GM23338 (cell line): ENCODE measurements around the gene SACS. TPM values are rescaled to one million over a fixed set of nuclear protein-coding genes. Genes with fewer than 3 reads are reported as not detected.

Experiments used
- ATAC-seq: fragments of 200-7000 bp; cut with Tn5 transposase; 3 replicates; pipeline ENCODE4 v1.9.1; 2020
- DNase-seq: peaks from one replicate; pipeline ENCODE4 v3.0.0-alpha.2; 2015; ENCODE audit warnings: low spot score
- H2AFZ ChIP-seq: fragments of 200-600 bp; sonication (generic); 2 replicates; pipeline ENCODE4 v1.8.0; 2016; ENCODE audit warnings: antibody characterized with exemption, mild to moderate bottlenecking, moderate library complexity
- H3F3A ChIP-seq: fragments of 200-600 bp; sonication (generic); replicated peaks from 2 replicates; pipeline ENCODE4 v1.8.0; 2017; ENCODE audit warnings: antibody characterized with exemption, mixed run types, low read depth
- H3K27ac ChIP-seq: fragments of 200-600 bp; sonication (generic); 2 replicates; pipeline ENCODE4 v1.6.1; 2016; ENCODE audit warnings: low read depth
- H3K27me3 ChIP-seq: fragments of 200-600 bp; sonication (generic); 2 replicates; pipeline ENCODE4 v1.8.0; 2016; ENCODE audit warnings: mild to moderate bottlenecking, mixed run types, moderate library complexity; ENCODE audit not compliant: insufficient read depth
- H3K36me3 ChIP-seq: fragments of 200-600 bp; sonication (generic); 2 replicates; pipeline ENCODE4 v1.8.0; 2016; ENCODE audit warnings: mild to moderate bottlenecking; ENCODE audit not compliant: insufficient read depth
- H3K4me1 ChIP-seq: fragments of 200-600 bp; sonication (generic); 2 replicates; pipeline ENCODE4 v1.8.0; 2016; ENCODE audit warnings: mild to moderate bottlenecking, moderate library complexity; ENCODE audit not compliant: insufficient read depth
- H3K4me2 ChIP-seq: fragments of 200-600 bp; sonication (generic); 2 replicates; pipeline ENCODE4 v1.7.1; 2017; ENCODE audit warnings: mixed run types
- H3K4me3 ChIP-seq: fragments of 200-600 bp; sonication (generic); 2 replicates; pipeline ENCODE4 v1.6.1; 2016; ENCODE audit warnings: mixed run types
- H3K79me2 ChIP-seq: fragments of 200-600 bp; sonication (generic); replicated peaks from 2 replicates; pipeline ENCODE4 v1.8.0; 2017; ENCODE audit warnings: mild to moderate bottlenecking; ENCODE audit not compliant: insufficient read depth
- H3K9me2 ChIP-seq: fragments of 200-600 bp; sonication (generic); 2 replicates; pipeline ENCODE4 v1.8.0; 2017; ENCODE audit not compliant: insufficient read depth
- H4K20me1 ChIP-seq: fragments of 200-600 bp; sonication (generic); replicated peaks from 2 replicates; pipeline ENCODE4 v1.8.0; 2017; ENCODE audit warnings: mild to moderate bottlenecking; ENCODE audit not compliant: insufficient read depth
- H3K27ac Mint-ChIP-seq: 2 replicates; pipeline ENCODE4 v1.8.0; 2020; ENCODE audit warnings: inconsistent platforms, mild to moderate bottlenecking, moderate library complexity, mixed read lengths
- H3K27me3 Mint-ChIP-seq: 3 replicates; pipeline ENCODE4 v1.8.0; 2022; ENCODE audit warnings: low read depth, mild to moderate bottlenecking, moderate library complexity, mixed read lengths, inconsistent platforms; ENCODE audit not compliant: insufficient read depth, poor library complexity
- H3K36me3 Mint-ChIP-seq: 3 replicates; pipeline ENCODE4 v1.8.0; 2021; ENCODE audit warnings: low read depth, mild to moderate bottlenecking, inconsistent platforms, moderate library complexity, mixed read lengths
- H3K4me1 Mint-ChIP-seq: 3 replicates; pipeline ENCODE4 v1.8.0; 2020; ENCODE audit warnings: mild to moderate bottlenecking, inconsistent platforms, mixed read lengths
- H3K4me3 Mint-ChIP-seq: 3 replicates; pipeline ENCODE4 v1.8.0; 2021; ENCODE audit warnings: moderate library complexity, mild to moderate bottlenecking, inconsistent platforms, mixed read lengths
- H3K9me3 Mint-ChIP-seq: 3 replicates; pipeline ENCODE4 v1.8.0; 2020; ENCODE audit warnings: moderate library complexity, mild to moderate bottlenecking, inconsistent platforms, mixed read lengths
- CREB1 ChIP-seq: fragments of 250-450 bp; sonication (Bioruptor Pico); IDR thresholded peaks from 2 replicates; pipeline ENCODE4 v1.5.0; 2020; ENCODE audit warnings: low read depth, mild to moderate bottlenecking, moderate library complexity
- ETS1 ChIP-seq: IDR thresholded peaks from 2 replicates; pipeline ENCODE4 v1.6.1; 2016; ENCODE audit warnings: antibody characterized with exemption
- EZH2 ChIP-seq: fragments of 200-600 bp; sonication (generic); IDR thresholded peaks from one replicate; pipeline ENCODE4 v1.8.0; 2017; ENCODE audit warnings: antibody characterized with exemption, mild to moderate bottlenecking, low read depth; ENCODE audit not compliant: unreplicated experiment
- JUNB ChIP-seq: IDR thresholded peaks from one replicate; pipeline ENCODE4 v1.6.1; 2016; ENCODE audit warnings: antibody characterized with exemption; ENCODE audit not compliant: unreplicated experiment
- NANOG ChIP-seq: IDR thresholded peaks from 2 replicates; pipeline ENCODE4 v1.6.1; 2016; ENCODE audit warnings: antibody characterized with exemption, borderline replicate concordance
- STAT1 ChIP-seq: IDR thresholded peaks from one replicate; pipeline ENCODE4 v1.6.1; 2016; ENCODE audit warnings: antibody characterized with exemption; ENCODE audit not compliant: unreplicated experiment
- ZNF114 ChIP-seq: fragments of 250-450 bp; sonication (Bioruptor Pico); IDR thresholded peaks from 2 replicates; pipeline ENCODE4 v1.5.0; 2020; ENCODE audit warnings: mild to moderate bottlenecking, moderate library complexity
- ZNF462 ChIP-seq: fragments of 250-450 bp; sonication (Bioruptor Pico); IDR thresholded peaks from 2 replicates; pipeline ENCODE4 v1.5.0; 2020; ENCODE audit warnings: mild to moderate bottlenecking, moderate library complexity
- polyA plus RNA-seq: library from polyadenylated mRNA; unstranded; fragments of >200 nt; fragmentation: Nextera tagmentation; extraction: Ambion mirVana; gene quantifications from 2 replicates; pipeline ENCODE4 v1.2.1, GENCODE V29; 2016
- total RNA-seq: library from RNA; depleted of rRNA; stranded (reverse); fragments of >200 nt; shearing (Covaris generic); gene quantifications from 2 replicates; pipeline ENCODE4 v1.2.3, GENCODE V29; 2014

SACS gene
- total and polyA plus RNA-seq, 2 experiments from 2014 or later: 13.8 to 58.7 TPM

DNA sequence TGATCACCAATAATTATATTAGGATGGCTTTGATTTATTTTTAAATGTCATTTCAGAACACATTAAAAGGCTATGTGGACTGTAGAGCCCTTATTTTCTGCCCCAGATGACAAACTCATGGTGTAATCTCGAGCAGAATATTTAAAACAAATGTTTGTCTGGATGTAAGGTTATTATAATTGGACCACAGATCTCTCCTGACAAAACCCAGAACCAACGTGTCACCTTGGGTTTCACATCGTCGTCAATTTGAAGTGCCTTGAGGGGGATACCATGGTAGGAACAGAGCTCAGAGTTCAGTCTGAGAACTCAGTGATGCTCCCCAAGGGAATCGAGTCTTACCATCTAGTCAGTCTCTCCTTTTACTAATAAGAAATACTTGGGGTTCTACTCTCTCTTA is 2.8 kb downstream of the SACS start:
- Histone ChIP-seq H3K4me2 (no peak overlapping the region), H3K4me3 (no peak overlapping the region), H3K9me2 (no peaks in the 10 kb centered on the region), H3K4me1 (peaks cover 21% of the 10 kb centered on the region), H2AFZ (no peak overlapping the region), H3K36me3 (no peaks in the 10 kb centered on the region), H3F3A (no peaks in the 10 kb centered on the region), H3K27me3 (peaks cover 7% of the 10 kb centered on the region; the same call in 1 of the 2 replicates), H3K27ac (no peak overlapping the region), H4K20me1 (no peaks in the 10 kb centered on the region), H3K79me2 (peaks cover 55% of the 10 kb centered on the region)
- ATAC-seq (no peak), DNase-seq (no peak)
- Mint-ChIP-seq H3K4me3 (no peak overlapping the region), H3K36me3 (peaks cover 25% of the 10 kb centered on the region; the same call in 2 of the 3 replicates), H3K4me1 (peaks cover 38% of the 10 kb centered on the region), H3K9me3 (no peaks in the 10 kb centered on the region), H3K27ac (no peak overlapping the region), H3K27me3 (peaks cover 8% of the 10 kb centered on the region)
- no peak for TF ChIP-seq ETS1
- TF ChIP-seq NANOG: no peak
- TF ChIP-seq JUNB: no peak
- TF ChIP-seq STAT1: no peak
- TF ChIP-seq EZH2: no peak

- Histone ChIP-seq H4K20me1 (no peaks in the 10 kb centered on the region), H3K4me1 (peaks cover 11% of the 10 kb centered on the region), H3F3A (no peaks in the 10 kb centered on the region), H3K4me3 (no peak overlapping the region), H3K36me3 (no peaks in the 10 kb centered on the region), H3K9me2 (0 out of 2 replicates have a peak, but pooled peaks cover 4% of the 10 kb centered on the region), H3K79me2 (peaks cover 55% of the 10 kb centered on the region), H3K4me2 (no peak overlapping the region), H3K27ac (no peak overlapping the region), H2AFZ (no peak overlapping the region), H3K27me3 (peaks cover 7% of the 10 kb centered on the region; the same call in 1 of the 2 replicates)
- peaks cover 29% of the 10 kb centered on the region for H3K4me1 Mint-ChIP-seq
- peaks cover 27% of the 10 kb centered on the region; the same call in 2 of the 3 replicates for H3K36me3 Mint-ChIP-seq
- H3K27me3 Mint-ChIP-seq: peaks cover 8% of the 10 kb centered on the region
- H3K4me3 Mint-ChIP-seq: no peak overlapping the region
- TF ChIP-seq EZH2: no peak
- no peak for TF ChIP-seq NANOG
- TF ChIP-seq ETS1: no peak
- no peak for TF ChIP-seq ZNF114 (CRISPR knock-in tag)
- no peak for TF ChIP-seq STAT1
- no peak for TF ChIP-seq CREB1 (CRISPR knock-in tag)
- no peak for TF ChIP-seq ZNF462 (CRISPR knock-in tag)
- no peak for TF ChIP-seq JUNB
- no peaks in the 10 kb centered on the region for H3K9me3 Mint-ChIP-seq
- ATAC-seq (no peak), DNase-seq (no peak)
- no peak overlapping the region for H3K27ac Mint-ChIP-seq
Observed at GRCh38 chr13:23427881-23428528, 5.5 kb downstream of the SACS start.
